CD14-positive monocyte (primary cell): ENCODE results near the gene STARD6. TPM values are rescaled to one million over a fixed set of nuclear protein-coding genes. Genes with fewer than 3 reads are reported as not detected.

Experiments used
- DNase-seq, 3 donors: peaks; one replicate each; pipeline ENCODE4 v3.0.0-alpha.2; 2011 to 2022
- H2AFZ ChIP-seq: 2 replicates; pipeline ENCODE4 v1.6.0; 2012; ENCODE audit warnings: mild to moderate bottlenecking, low read depth, low read length, inconsistent platforms; ENCODE audit not compliant: insufficient read depth, poor library complexity, severe bottlenecking
- H3K27ac ChIP-seq, 2 donors: 1 replicate in 1 of 2; 2 replicates in 1 of 2; pipeline ENCODE4 v1.5.1; 2012 to 2013; ENCODE audit warnings: low read length in 2 of 2, control low read depth in 1 of 2, inconsistent platforms in 1 of 2, low read depth in 1 of 2, mild to moderate bottlenecking in 1 of 2
- H3K27me3 ChIP-seq, 2 donors: one replicate each; pipeline versions ENCODE4 v1.6.0 to v1.6.1; 2011 to 2013; ENCODE audit warnings: low read length in 2 of 2; ENCODE audit not compliant: control insufficient read depth in 2 of 2, insufficient read depth in 2 of 2
- H3K36me3 ChIP-seq, 2 donors: replicated peaks in 1 of 2; 1 replicate in 1 of 2; 2 replicates in 1 of 2; pipeline versions ENCODE4 v1.5.1 to v1.6.1; 2012 to 2013; ENCODE audit warnings: low read length in 2 of 2, control low read depth in 1 of 2, inconsistent platforms in 1 of 2, mild to moderate bottlenecking in 1 of 2; ENCODE audit not compliant: insufficient read depth in 2 of 2, control insufficient read depth in 1 of 2
- H3K4me1 ChIP-seq, 2 donors: 1 replicate in 1 of 2; 2 replicates in 1 of 2; pipeline versions ENCODE4 v1.5.1 to v1.6.1; 2012 to 2013; ENCODE audit warnings: low read length in 2 of 2, control low read depth in 1 of 2, inconsistent platforms in 1 of 2, mild to moderate bottlenecking in 1 of 2, moderate library complexity in 1 of 2; ENCODE audit not compliant: insufficient read depth in 2 of 2, control insufficient read depth in 1 of 2
- H3K4me2 ChIP-seq: replicated peaks from 2 replicates; pipeline ENCODE3; 2012; ENCODE audit warnings: low read length, moderate library complexity, mild to moderate bottlenecking; ENCODE audit not compliant: poor library complexity, severe bottlenecking; ENCODE audit errors: extremely low read depth
- H3K4me3 ChIP-seq, 3 experiments: fragments of 200-600 bp in 1 of 3; sonication (generic) in 1 of 3; replicated peaks in 1 of 3; 1 replicate in 2 of 3; 2 replicates in 1 of 3; pipeline ENCODE4 v1.5.1; 2011 to 2013; ENCODE audit warnings: low read length in 3 of 3, mild to moderate bottlenecking in 3 of 3, control low read depth in 2 of 3, low read depth in 2 of 3, inconsistent platforms in 1 of 3, moderate library complexity in 1 of 3
- H3K79me2 ChIP-seq: 2 replicates; pipeline ENCODE4 v1.6.0; 2012; ENCODE audit warnings: mild to moderate bottlenecking, control low read depth, inconsistent platforms, low read length, moderate library complexity; ENCODE audit not compliant: insufficient read depth
- H3K9ac ChIP-seq: 2 replicates; pipeline ENCODE4 v1.6.0; 2017; ENCODE audit warnings: low read length, mild to moderate bottlenecking; ENCODE audit not compliant: insufficient read depth, poor library complexity, severe bottlenecking
- H3K9me3 ChIP-seq, 2 donors: replicated peaks in 1 of 2; 1 replicate in 1 of 2; 2 replicates in 1 of 2; pipeline versions ENCODE4 v1.5.1 to v1.6.1; 2012 to 2013; ENCODE audit warnings: low read length in 2 of 2, control low read depth in 1 of 2; ENCODE audit not compliant: control insufficient read depth in 1 of 2, insufficient read depth in 1 of 2
- H4K20me1 ChIP-seq: 2 replicates; pipeline ENCODE4 v1.6.0; 2012; ENCODE audit warnings: mild to moderate bottlenecking, low read length, control low read depth, moderate library complexity; ENCODE audit not compliant: insufficient read depth
- H3K27ac Mint-ChIP-seq, 7 donors: one replicate each; pipeline ENCODE4 v1.8.0; 2020; ENCODE audit warnings: mild to moderate bottlenecking in 7 of 7, mixed read lengths in 7 of 7, moderate library complexity in 6 of 7, inconsistent platforms in 2 of 7
- H3K27me3 Mint-ChIP-seq, 3 donors: one replicate each; pipeline ENCODE4 v1.8.0; 2021 to 2022; ENCODE audit warnings: low read depth in 3 of 3, mild to moderate bottlenecking in 3 of 3, mixed read lengths in 3 of 3, moderate library complexity in 3 of 3, inconsistent platforms in 1 of 3
- H3K36me3 Mint-ChIP-seq, 2 donors: one replicate each; pipeline ENCODE4 v1.8.0; 2020; ENCODE audit warnings: mixed read lengths in 2 of 2, inconsistent platforms in 1 of 2, mild to moderate bottlenecking in 1 of 2
- H3K4me1 Mint-ChIP-seq: one replicate; pipeline ENCODE4 v1.8.0; 2020; ENCODE audit warnings: mild to moderate bottlenecking, mixed read lengths
- H3K4me3 Mint-ChIP-seq, 2 donors: one replicate each; pipeline ENCODE4 v1.8.0; 2020; ENCODE audit warnings: mild to moderate bottlenecking in 2 of 2, mixed read lengths in 2 of 2, moderate library complexity in 1 of 2
- H3K9me3 Mint-ChIP-seq, 7 donors: one replicate each; pipeline ENCODE4 v1.8.0; 2020 to 2022; ENCODE audit warnings: mixed read lengths in 7 of 7, mild to moderate bottlenecking in 6 of 7, moderate library complexity in 6 of 7, inconsistent platforms in 2 of 7
- CTCF ChIP-seq: fragments of 200-600 bp; IDR thresholded peaks from one replicate; pipeline ENCODE4 v1.8.0; 2022; ENCODE audit warnings: antibody characterized with exemption, mild to moderate bottlenecking
- WGBS: methylation state at CpG from one replicate; pipeline ENCODE4 v1.1.5; 2013; ENCODE audit warnings: missing lambda C conversion rate; ENCODE audit not compliant: insufficient coverage; 5-methylcytosine and 5-hydroxymethylcytosine counted together
- intact Hi-C, 2 donors: fragments of 100-400 bp; cut with micrococcal nuclease; formaldehyde crosslinking; loops; one replicate each; pipeline versions ENCODE4 v1.15.0 to v1.15.1; 2023
- polyA plus RNA-seq, 3 donors: library from polyadenylated mRNA; depleted of rRNA in 1 of 3; unstranded in 2 of 3; stranded (reverse) in 1 of 3; fragments of 300-500 nt in 2 of 3; fragments of >200 nt in 1 of 3; fragmentation: Illumina TruSeq in 2 of 3; gene quantifications; 1 replicate in 2 of 3; 2 replicates in 1 of 3; pipeline ENCODE4 v1.2.3, GENCODE V29; 2012 to 2021

STARD6 gene
- polyA plus RNA-seq, 3 donors, result not detected

- TF ChIP-seq CTCF, result peak; percentile 79
- Mint-ChIP-seq H3K4me1 (peaks cover 18% of the 10 kb centered on the region), H3K36me3 (no peaks in the 10 kb centered on the region), H3K4me3 (no peak overlapping the region), H3K9me3 (peaks cover 0 to 1% (median 0%) of the 10 kb centered on the region in 7 donors), H3K27ac (no peak overlapping the region), H3K27me3 (peaks cover 3 to 5% (median 4%) of the 10 kb centered on the region in 3 donors)
- H4K20me1 ChIP-seq, result no peaks in the 10 kb centered on the region
- no peak overlapping the region for H3K27ac ChIP-seq
- H2AFZ ChIP-seq, result no peak overlapping the region
- peaks cover 14 to 20% of the 10 kb centered on the region in 2 donors for H3K4me1 ChIP-seq
- no peaks in the 10 kb centered on the region for H3K79me2 ChIP-seq
- no peak overlapping the region for H3K4me2 ChIP-seq
- H3K4me3 ChIP-seq, result no peak overlapping the region
- no peak overlapping the region for H3K9ac ChIP-seq
- intact Hi-C loops, result loop anchor here in 1 of 2 donors (10.0 kb wide), 1 partner anchor 592 kb away; no protein-coding TSS in a partner anchor
- H3K9me3 ChIP-seq, result no peaks in the 10 kb centered on the region
- peak; percentile 53 to 77 (median 56) for DNase-seq
- no peaks in the 10 kb centered on the region for H3K27me3 ChIP-seq
- WGBS, result no CpG with 5 or more reads among the region's 3 CpGs
- no peaks in the 10 kb centered on the region for H3K36me3 ChIP-seq
Measured at GRCh38 chr18:54392543-54393023, 34.9 kb upstream of the STARD6 start.

GRCh38 chr18:54390838-54391237 lies 33.2 kb upstream of the STARD6 start:
- H3K36me3 ChIP-seq, result no peaks in the 10 kb centered on the region
- intact Hi-C loops, result loop anchor here in 1 of 2 donors (10.0 kb wide), 1 partner anchor 594 kb away; no protein-coding TSS in a partner anchor
- H3K9me3 Mint-ChIP-seq, result peaks cover 0 to 7% (median 4%) of the 10 kb centered on the region in 7 donors
- no peak overlapping the region for H3K27ac ChIP-seq
- H3K27me3 Mint-ChIP-seq, result peaks cover 3 to 5% (median 4%) of the 10 kb centered on the region in 3 donors
- H4K20me1 ChIP-seq, result no peaks in the 10 kb centered on the region
- no peak overlapping the region for H3K9ac ChIP-seq
- H3K4me1 ChIP-seq, result peaks cover 14 to 20% of the 10 kb centered on the region in 2 donors
- H3K79me2 ChIP-seq, result no peaks in the 10 kb centered on the region
- H3K4me2 ChIP-seq, result no peak overlapping the region
- no peaks in the 10 kb centered on the region for H3K9me3 ChIP-seq
- H3K36me3 Mint-ChIP-seq, result no peaks in the 10 kb centered on the region
- TF ChIP-seq CTCF, result no peak
- H2AFZ ChIP-seq, result peak overlapping the region; percentile 32
- no peak overlapping the region for H3K4me3 Mint-ChIP-seq
- WGBS, result 60% methylated on average over 2 of the region's 3 CpGs
- no peak for DNase-seq
- H3K27me3 ChIP-seq, result no peaks in the 10 kb centered on the region
- peaks cover 18% of the 10 kb centered on the region for H3K4me1 Mint-ChIP-seq
- no peak overlapping the region for H3K27ac Mint-ChIP-seq
- H3K4me3 ChIP-seq, result no peak overlapping the region
